ENCODE measurements around the gene RBMS1. TPM values are rescaled to one million over a fixed set of nuclear protein-coding genes. Genes with fewer than 3 reads are reported as not detected.
A peak's percentile ranks its signal among the peaks of the same experiment; 100 is the strongest.
"Not testable (repeated sequence)": the region's sequence is repeated elsewhere in the genome, so short reads cannot be mapped to it uniquely, and the experiment has no call there.

RBMS1 gene
- total RNA-seq, 4 donors from 2014 or later = 13.5 to 31.6 (median 23.0) TPM

DNA sequence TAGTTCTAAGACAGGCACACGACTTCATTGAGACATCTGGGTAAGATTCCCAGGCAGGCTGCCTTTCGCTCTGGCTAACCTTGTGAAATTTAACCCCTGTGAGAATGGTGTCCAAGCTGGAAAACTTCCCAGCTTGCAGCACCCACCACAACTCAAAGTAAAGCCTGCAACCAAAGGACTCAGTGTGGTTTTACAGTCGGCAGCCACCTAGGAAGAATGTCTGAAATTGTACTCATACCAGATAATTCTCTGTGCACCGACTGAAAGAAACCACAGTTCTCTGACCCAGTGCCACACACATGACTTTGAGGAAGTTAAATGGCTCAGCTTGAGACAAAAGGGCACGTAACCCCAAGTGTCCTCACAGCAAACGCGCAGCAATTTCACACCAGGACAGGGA lies 125.7 kb downstream of the RBMS1 start:
- 65 to 80% methylated on average over 2 to 7 of the region's 7 CpGs for WGBS, 2 donors (ENCODE audit: low coverage in 1 of 2)
- Histone ChIP-seq H3K27ac (peak overlapping the region; percentile 15 to 42 (median 34)), H3K27me3 (peaks cover 43% of the 10 kb centered on the region), H3K4me1 (peaks cover 28 to 93% (median 44%) of the 10 kb centered on the region in 4 donors), H3K4me3 (no peak overlapping the region), H3K9me3 (no peaks in the 10 kb centered on the region), H3K36me3 (no peaks in the 10 kb centered on the region)
- in situ Hi-C loops (cut with MboI; ENCODE audit: low pct_ligation_motif_present in 1 of 4, low pct_unique_long_range_greater_than_20kb in 1 of 4, low sequenced_read_pairs in 3 of 4) (no loop called here), intact Hi-C loops (cut with DNase I; ENCODE audit: low total_unique reads) (no loop called here)
- TF ChIP-seq EP300 (IDR thresholded peaks at IDR 0.05; ENCODE audit: low read depth) = no peak
- peak; percentile 30 for DNase-seq

DNA sequence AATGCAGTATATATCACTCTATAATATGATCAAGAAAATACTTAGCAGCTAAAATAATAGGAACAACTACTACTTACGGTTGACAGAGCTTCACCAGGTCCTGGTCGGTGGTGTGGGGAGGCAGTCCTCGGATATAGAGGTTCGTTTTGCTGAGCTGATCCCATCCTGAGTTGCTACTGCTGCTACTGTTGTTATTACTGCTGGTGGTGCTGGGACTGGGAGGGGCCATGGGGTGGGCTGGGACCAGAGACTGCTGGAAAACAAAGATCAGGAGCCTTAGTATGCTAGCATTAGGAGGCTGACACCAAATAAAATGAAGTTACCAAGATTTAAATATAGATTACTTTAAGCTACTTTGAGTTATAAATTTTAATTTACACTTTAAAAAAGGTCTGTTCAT lies 126.5 kb downstream of the RBMS1 start:
- H3K4me3 ChIP-seq; intact Hi-C loops (cut with DNase I; ENCODE audit: low total_unique reads); H3K9me3 ChIP-seq; H3K36me3 ChIP-seq; DNase-seq; in situ Hi-C loops (cut with MboI; ENCODE audit: low pct_ligation_motif_present in 1 of 4, low pct_unique_long_range_greater_than_20kb in 1 of 4, low sequenced_read_pairs in 3 of 4): not testable (repeated sequence)
- WGBS, 2 donors (ENCODE audit: low coverage in 1 of 2) = 74% methylated on average over 4 of the region's 4 CpGs; no CpG with 5 or more reads in 1 of the 2 donors
- Histone ChIP-seq H3K27me3 (peaks cover 51% of the 10 kb centered on the region), H3K4me1 (peaks cover 26 to 85% (median 37%) of the 10 kb centered on the region in 4 donors), H3K27ac (peak overlapping the region in 3 of 4 donors; percentile 15 to 31 (median 26))

DNA sequence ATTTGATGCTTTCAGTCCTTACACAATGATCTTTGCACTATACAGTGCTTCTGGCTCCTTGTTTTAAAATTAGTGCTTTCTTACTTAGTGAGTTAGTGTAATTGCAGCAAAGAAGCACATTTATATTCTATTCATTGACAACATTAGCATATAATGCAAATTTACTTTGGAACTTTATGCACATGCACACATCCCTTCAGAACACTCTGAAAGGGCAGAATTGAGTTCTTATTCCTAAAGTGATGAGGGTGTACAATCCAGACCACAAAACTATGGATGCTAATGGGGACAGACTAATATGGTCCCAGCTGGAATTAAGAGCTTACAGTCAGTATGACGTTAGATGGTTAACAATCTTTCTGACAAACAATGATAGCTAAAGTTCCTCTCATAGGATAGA lies 127.1 kb downstream of the RBMS1 start:
- H3K4me1 ChIP-seq = peaks cover 21 to 79% (median 35%) of the 10 kb centered on the region in 4 donors
- 63% methylated on average over 1 of the region's 1 CpG; no CpG with 5 or more reads in 1 of the 2 donors for WGBS, 2 donors (ENCODE audit: low coverage in 1 of 2)
- no peaks in the 10 kb centered on the region for H3K9me3 ChIP-seq
- TF ChIP-seq, protein P1, sequence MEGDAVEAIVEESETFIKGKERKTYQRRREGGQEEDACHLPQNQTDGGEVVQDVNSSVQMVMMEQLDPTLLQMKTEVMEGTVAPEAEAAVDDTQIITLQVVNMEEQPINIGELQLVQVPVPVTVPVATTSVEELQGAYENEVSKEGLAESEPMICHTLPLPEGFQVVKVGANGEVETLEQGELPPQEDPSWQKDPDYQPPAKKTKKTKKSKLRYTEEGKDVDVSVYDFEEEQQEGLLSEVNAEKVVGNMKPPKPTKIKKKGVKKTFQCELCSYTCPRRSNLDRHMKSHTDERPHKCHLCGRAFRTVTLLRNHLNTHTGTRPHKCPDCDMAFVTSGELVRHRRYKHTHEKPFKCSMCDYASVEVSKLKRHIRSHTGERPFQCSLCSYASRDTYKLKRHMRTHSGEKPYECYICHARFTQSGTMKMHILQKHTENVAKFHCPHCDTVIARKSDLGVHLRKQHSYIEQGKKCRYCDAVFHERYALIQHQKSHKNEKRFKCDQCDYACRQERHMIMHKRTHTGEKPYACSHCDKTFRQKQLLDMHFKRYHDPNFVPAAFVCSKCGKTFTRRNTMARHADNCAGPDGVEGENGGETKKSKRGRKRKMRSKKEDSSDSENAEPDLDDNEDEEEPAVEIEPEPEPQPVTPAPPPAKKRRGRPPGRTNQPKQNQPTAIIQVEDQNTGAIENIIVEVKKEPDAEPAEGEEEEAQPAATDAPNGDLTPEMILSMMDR (IDR thresholded peaks at IDR 0.05) = no peak
- no peak for TF ChIP-seq POLR2A (IDR thresholded peaks at IDR 0.05)
- TF ChIP-seq EP300 (IDR thresholded peaks at IDR 0.05; ENCODE audit: low read depth) = no peak
- TF ChIP-seq POLR2AphosphoS5 (IDR thresholded peaks at IDR 0.05) = no peak
- H3K27me3 ChIP-seq = peaks cover 57% of the 10 kb centered on the region
- peak overlapping the region in 3 of 4 donors; percentile 26 to 50 (median 39) for H3K27ac ChIP-seq
- no peak for DNase-seq
- intact Hi-C loops (cut with DNase I; ENCODE audit: low total_unique reads) (no loop called here), in situ Hi-C loops (cut with MboI; ENCODE audit: low pct_ligation_motif_present in 1 of 4, low pct_unique_long_range_greater_than_20kb in 1 of 4, low sequenced_read_pairs in 3 of 4) (no loop called here)
- no peaks in the 10 kb centered on the region for H3K36me3 ChIP-seq
- H3K4me3 ChIP-seq = no peak overlapping the region

DNA sequence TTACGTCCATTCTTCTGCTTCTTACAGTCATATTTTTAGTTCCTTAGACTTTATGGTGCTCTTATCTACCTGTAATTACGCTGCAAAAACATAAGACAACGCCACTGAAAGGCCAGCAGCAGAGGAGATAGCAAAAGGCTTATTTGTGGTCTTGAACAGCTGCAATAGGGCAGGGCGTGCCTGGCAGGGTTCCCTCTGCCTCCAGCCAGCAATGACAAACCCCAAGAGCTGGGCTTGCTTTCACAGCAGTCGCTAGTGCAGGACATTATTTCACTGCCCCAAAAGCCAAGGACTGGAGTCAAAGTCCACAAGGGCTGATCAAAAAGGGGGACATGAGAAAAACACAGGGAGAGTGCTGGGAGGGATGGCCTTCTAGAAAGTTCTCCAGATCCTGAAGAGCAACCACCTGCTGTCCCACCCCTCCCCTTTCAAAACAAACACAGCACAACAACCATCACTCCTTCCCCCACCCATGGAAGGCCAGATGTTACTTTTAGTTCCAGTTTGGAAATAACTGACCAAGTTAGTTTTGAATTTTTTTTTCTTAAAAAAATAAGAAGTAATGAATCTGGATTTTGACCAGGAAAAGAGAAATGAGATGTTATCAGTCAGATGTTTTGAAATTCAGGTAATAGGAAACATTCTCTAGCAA lies 127.8 kb downstream of the RBMS1 start:
- Histone ChIP-seq H3K9me3 (no peaks in the 10 kb centered on the region), H3K27ac (peak overlapping the region in 3 of 4 donors; percentile 26 to 50 (median 39)), H3K27me3 (peaks cover 53% of the 10 kb centered on the region), H3K4me1 (peaks cover 21 to 73% (median 31%) of the 10 kb centered on the region in 4 donors), H3K36me3 (no peaks in the 10 kb centered on the region), H3K4me3 (no peak overlapping the region)
- DNase-seq = peak; percentile 71
- intact Hi-C loops (cut with DNase I; ENCODE audit: low total_unique reads) = no loop called here
- 35 to 55% methylated on average over 3 to 5 of the region's 5 CpGs for WGBS, 2 donors (ENCODE audit: low coverage in 1 of 2)
- in situ Hi-C loops (cut with MboI; ENCODE audit: low pct_ligation_motif_present in 1 of 4, low pct_unique_long_range_greater_than_20kb in 1 of 4, low sequenced_read_pairs in 3 of 4) = no loop called here
- TF ChIP-seq EP300 (IDR thresholded peaks at IDR 0.05; ENCODE audit: low read depth) (no peak), POLR2A (IDR thresholded peaks at IDR 0.05) (no peak), POLR2AphosphoS5 (IDR thresholded peaks at IDR 0.05) (no peak)
- TF ChIP-seq, protein P1 (IDR thresholded peaks at IDR 0.05) = no peak

DNA sequence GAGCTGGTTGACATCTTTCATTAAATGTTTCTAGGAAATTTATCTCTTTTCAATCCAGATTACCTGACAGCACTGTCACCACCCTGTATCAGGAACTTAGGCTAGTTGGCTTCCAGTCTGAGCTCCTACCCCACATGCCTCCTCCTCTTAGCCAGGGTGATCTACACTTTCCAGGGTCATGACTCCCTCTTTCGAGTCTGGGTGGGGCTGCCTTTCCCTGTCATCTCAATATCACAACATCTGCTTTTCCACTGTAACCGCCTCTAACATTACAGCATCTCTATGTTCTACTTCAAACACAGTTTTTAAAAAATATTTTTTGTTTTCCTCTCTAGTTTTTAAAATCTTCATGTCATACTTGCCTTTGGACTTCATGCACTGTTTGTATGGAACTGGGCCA lies 129.2 kb downstream of the RBMS1 start:
- Histone ChIP-seq H3K4me3 (no peak overlapping the region), H3K36me3 (no peaks in the 10 kb centered on the region), H3K27ac (peak overlapping the region in 2 of 4 donors; percentile 10 to 26), H3K27me3 (peaks cover 52% of the 10 kb centered on the region), H3K9me3 (no peaks in the 10 kb centered on the region), H3K4me1 (peaks cover 18 to 62% (median 28%) of the 10 kb centered on the region in 4 donors)
- in situ Hi-C loops (cut with MboI; ENCODE audit: low pct_ligation_motif_present in 1 of 4, low pct_unique_long_range_greater_than_20kb in 1 of 4, low sequenced_read_pairs in 3 of 4) = no loop called here
- intact Hi-C loops (cut with DNase I; ENCODE audit: low total_unique reads) = no loop called here
- 63 to 83% methylated on average over 2 of the region's 2 CpGs for WGBS, 2 donors (ENCODE audit: low coverage in 1 of 2)
- DNase-seq = no peak
- TF ChIP-seq EP300 (IDR thresholded peaks at IDR 0.05; ENCODE audit: low read depth) (no peak), POLR2AphosphoS5 (IDR thresholded peaks at IDR 0.05) (no peak), POLR2A (IDR thresholded peaks at IDR 0.05) (no peak)
- TF ChIP-seq, protein P1 (IDR thresholded peaks at IDR 0.05) = no peak
